Measurements from ENCODE around the gene PIGW.

Gene PIGW

DNA sequence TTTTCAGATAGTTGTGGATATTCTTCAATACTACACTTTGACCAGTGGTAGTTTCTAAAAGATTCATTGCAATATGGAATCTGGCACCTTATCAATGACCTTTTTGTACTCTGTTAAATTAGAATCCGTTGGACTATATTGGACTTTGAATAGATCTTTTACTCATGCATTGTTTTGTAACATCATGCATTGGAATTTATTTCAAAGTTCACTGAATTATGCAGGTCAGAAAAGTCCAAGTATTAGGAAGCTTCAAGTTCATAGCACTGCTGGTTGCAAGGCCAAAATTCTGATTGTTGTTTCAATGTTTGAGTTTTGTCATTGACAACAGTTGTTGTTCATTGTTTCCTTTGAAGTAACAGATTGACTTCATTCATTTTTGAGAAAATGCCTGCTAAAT is 49.0 kb downstream of the PIGW start:
- no peak for TF ChIP-seq JUND (IDR thresholded peaks at IDR 0.05; ENCODE audit: low read depth)
- in situ Hi-C loops (cut with HindIII; ENCODE audit: low pct_unique_long_range_greater_than_20kb, low sequenced_read_pairs) = no loop called here
- DNase-seq (ENCODE audit: low read depth in 1 of 2, low spot score in 1 of 2) = no peak

DNA sequence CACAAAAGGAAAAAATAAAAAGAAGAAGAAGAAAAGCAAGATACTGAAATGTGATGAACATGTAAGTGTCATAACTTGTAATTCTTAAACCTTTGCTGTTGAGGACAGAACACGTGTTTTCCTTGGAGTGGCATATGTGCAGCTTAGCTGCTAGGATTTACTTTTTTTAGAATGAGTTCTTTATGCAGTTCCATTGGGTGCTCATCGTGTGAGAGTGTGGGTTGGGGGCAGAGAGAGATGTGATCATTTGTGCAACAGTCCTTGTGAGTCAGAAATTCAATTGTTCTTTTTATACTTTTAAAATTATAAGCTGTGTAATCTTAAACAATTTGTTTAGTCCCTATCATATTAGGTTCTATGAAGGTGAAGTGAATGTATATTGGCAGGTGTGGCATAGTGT is 51.4 kb downstream of the PIGW start:
- in situ Hi-C loops (cut with HindIII; ENCODE audit: low pct_unique_long_range_greater_than_20kb, low sequenced_read_pairs) = no loop called here
- DNase-seq (ENCODE audit: low read depth in 1 of 2, low spot score in 1 of 2) = no peak
- no peak for TF ChIP-seq JUND (IDR thresholded peaks at IDR 0.05; ENCODE audit: low read depth)

Data from T47D (cell line).